ENCODE data around the gene PIEZO1. TPM values are rescaled to one million over a fixed set of nuclear protein-coding genes. Genes with fewer than 3 reads are reported as not detected.

Gene PIEZO1
- total and polyA plus RNA-seq, 9 of the 15 experiments (the other 6 are each of a cell fraction or from before 2014, with no cell fraction given): 3.6 to 432 (median 131) TPM

- TF ChIP-seq CTBP1 (IDR thresholded peaks at IDR 0.05; ENCODE audit: borderline replicate concordance) (peak; percentile 17; the same call in 1 of the 2 replicates), ZNF316 (IDR thresholded peaks at IDR 0.05) (no peak), ZNF12 (CRISPR knock-in tag; IDR thresholded peaks at IDR 0.05) (no peak), SAP30 (IDR thresholded peaks at IDR 0.05; ENCODE audit: borderline replicate concordance, insufficient read depth, low read depth, low read length, poor library complexity, severe bottlenecking) (no peak), GABPB2 (CRISPR knock-in tag; conservative IDR thresholded peaks at IDR 0.05) (no peak), CBFA2T2 (conservative IDR thresholded peaks at IDR 0.05) (no peak), GABPB1 (CRISPR knock-in tag; IDR thresholded peaks at IDR 0.05) (peak; percentile 67), STAT5A (IDR thresholded peaks at IDR 0.05; ENCODE audit: borderline replicate concordance, low read length) (no peak), ESRRA (IDR thresholded peaks at IDR 0.05; ENCODE audit: borderline replicate concordance, low read depth) (0 out of 2 replicates have a peak, but pooled peaks have one; percentile 26), PRPF4 (IDR thresholded peaks at IDR 0.05; ENCODE audit: insufficient read depth, low read depth, low read length, poor library complexity, severe bottlenecking) (no peak), HIVEP1 (CRISPR knock-in tag; IDR thresholded peaks at IDR 0.05) (no peak), CUX1 (CRISPR knock-in tag; IDR thresholded peaks at IDR 0.05) (no peak), ZNF584 (CRISPR knock-in tag; IDR thresholded peaks at IDR 0.05; ENCODE audit: low read depth) (no peak), TEAD4 (IDR thresholded peaks at IDR 0.05; ENCODE audit: low read length) (no peak), TEAD4 (CRISPR knock-in tag; IDR thresholded peaks at IDR 0.05; ENCODE audit: borderline replicate concordance) (no peak), ZEB2 (IDR thresholded peaks at IDR 0.05) (peak; percentile 14; the same call in 1 of the 2 replicates), NR0B1 (IDR thresholded peaks at IDR 0.05; ENCODE audit: partially characterized antibody) (no peak), EGR1 (conservative IDR thresholded peaks at IDR 0.05) (no peak), EP400 (IDR thresholded peaks at IDR 0.05) (0 out of 2 replicates have a peak, but pooled peaks have one; percentile 12), TGIF2 (CRISPR knock-in tag; IDR thresholded peaks at IDR 0.05) (0 out of 2 replicates have a peak, but pooled peaks have one; percentile 28), BRF2 (IDR thresholded peaks at IDR 0.05; ENCODE audit: borderline replicate concordance, insufficient read depth, insufficient read length) (no peak)
Observed at GRCh38 chr16:88804552-88805339, 19.7 kb upstream of the PIEZO1 start (continued).
